HCT116 (cell line): ENCODE data around the gene LTBP1. TPM values are rescaled to one million over a fixed set of nuclear protein-coding genes. Genes with fewer than 3 reads are reported as not detected.

ENCODE experiments used
- ATAC-seq: fragments of 200-7000 bp; cut with Tn5 transposase; 2 replicates; pipeline ENCODE4 v1.9.1; 2020; ENCODE audit warnings: mild to moderate bottlenecking, moderate library complexity
- BruUV-seq: library from RNA; stranded (reverse); fragments of 400-500 nt; replicated peaks from 2 replicates; lab custom pipeline; 2021; lab: Mats Ljungman, UMichigan
- CTCF ChIA-PET: fragments of 300-600 bp; sonication (Branson Sonifier 250); formaldehyde crosslinking; loops from one replicate; lab custom pipeline; 2021; ENCODE audit warnings: antibody characterized with exemption; lab: Charles Lee
- POLR2A ChIA-PET: fragments of 300-600, 350-600 bp; sonication (Branson Sonifier 250); formaldehyde crosslinking; loops from one replicate; lab custom pipeline; 2021; ENCODE audit warnings: antibody characterized with exemption; lab: Charles Lee
- RAD21 ChIA-PET, 2 experiments: fragments of 300-600 bp; sonication (Branson Sonifier 250); formaldehyde crosslinking; loops; one replicate each; lab custom pipeline; 2023; ENCODE audit warnings: low total read pairs in 2 of 2; ENCODE audit not compliant: uncharacterized antibody in 2 of 2, unreplicated experiment in 2 of 2, low non-redundant PET in 1 of 2; lab: Charles Lee
- DNase-seq: peaks from one replicate; pipeline ENCODE4 v3.0.0-alpha.2; 2010; ENCODE audit warnings: low read depth, low spot score
- H2AFZ ChIP-seq: fragments of 200-600 bp; shearing (Covaris generic), sonication (generic); 2 replicates; pipeline ENCODE4 v1.6.1; 2017; ENCODE audit warnings: low read depth, mixed run types, mixed read lengths, antibody characterized with exemption, low read length; ENCODE audit not compliant: poor library complexity, severe bottlenecking
- H3K27ac ChIP-seq: 2 replicates; pipeline ENCODE4 v1.5.1; 2012; ENCODE audit warnings: low read depth, low read length
- H3K27me3 ChIP-seq: fragments of 200-600 bp; sonication (generic); 2 replicates; pipeline ENCODE4 v1.6.1; 2016; ENCODE audit warnings: mixed run types, low read length, mixed read lengths; ENCODE audit not compliant: insufficient read depth
- H3K36me3 ChIP-seq, 2 experiments: fragments of 200-500 bp in 1 of 2; fragments of 200-600 bp in 1 of 2; sonication (Bioruptor generic) in 1 of 2; sonication (generic) in 1 of 2; 2 replicates each; pipeline versions ENCODE4 v1.5.1 to v1.6.1; 2014 to 2016; ENCODE audit warnings: low read length in 2 of 2, inconsistent platforms in 1 of 2, mixed read lengths in 1 of 2, mixed run types in 1 of 2; ENCODE audit not compliant: insufficient read depth in 2 of 2, control insufficient read depth in 1 of 2
- H3K4me1 ChIP-seq, 2 experiments: fragments of 200-600 bp in 1 of 2; sonication (generic) in 1 of 2; 2 replicates each; pipeline versions ENCODE4 v1.5.1 to v1.6.1; 2012 to 2017; ENCODE audit warnings: low read length in 2 of 2, inconsistent platforms in 1 of 2, mild to moderate bottlenecking in 1 of 2, mixed read lengths in 1 of 2, mixed run types in 1 of 2, moderate library complexity in 1 of 2; ENCODE audit not compliant: insufficient read depth in 2 of 2, control insufficient read depth in 1 of 2
- H3K4me2 ChIP-seq: fragments of 200-600 bp; sonication (generic); 2 replicates; pipeline ENCODE4 v1.6.1; 2017; ENCODE audit warnings: mixed run types, low read length, mixed read lengths
- H3K4me3 ChIP-seq, 2 experiments: fragments of 200-600 bp in 1 of 2; sonication (generic) in 1 of 2; replicated peaks in 1 of 2; 2 replicates each; pipeline ENCODE4 v1.5.1; 2011 to 2016; ENCODE audit warnings: low read length in 2 of 2, control low read depth in 1 of 2, low read depth in 1 of 2, mild to moderate bottlenecking in 1 of 2, mixed read lengths in 1 of 2, mixed run types in 1 of 2
- H3K79me2 ChIP-seq: fragments of 200-600 bp; sonication (generic); 2 replicates; pipeline ENCODE4 v1.6.1; 2017; ENCODE audit warnings: mild to moderate bottlenecking, mixed run types, low read length, moderate library complexity, mixed read lengths; ENCODE audit not compliant: insufficient read depth
- H3K9ac ChIP-seq: fragments of 200-600 bp; sonication (generic); 2 replicates; pipeline ENCODE4 v1.6.1; 2016; ENCODE audit warnings: low read length, mixed read lengths
- H3K9me2 ChIP-seq: fragments of 200-600 bp; sonication (generic), shearing (Covaris generic); 2 replicates; pipeline ENCODE4 v1.6.1; 2017; ENCODE audit warnings: mixed run types, mild to moderate bottlenecking, moderate library complexity; ENCODE audit not compliant: insufficient read depth
- H3K9me3 ChIP-seq, 2 experiments: fragments of 200-500 bp in 1 of 2; fragments of 200-600 bp in 1 of 2; sonication (Bioruptor generic) in 1 of 2; sonication (generic) in 1 of 2; 2 replicates each; pipeline ENCODE4 v1.6.1; 2014 to 2017; ENCODE audit warnings: low read length in 2 of 2, mixed read lengths in 2 of 2, inconsistent platforms in 1 of 2, low read depth in 1 of 2, mild to moderate bottlenecking in 1 of 2, mixed run types in 1 of 2, moderate library complexity in 1 of 2; ENCODE audit not compliant: control insufficient read depth in 1 of 2, insufficient read depth in 1 of 2
- H4K20me1 ChIP-seq: fragments of 200-600 bp; sonication (generic), shearing (Covaris generic); 2 replicates; pipeline ENCODE4 v1.6.1; 2017; ENCODE audit warnings: mixed run types, mild to moderate bottlenecking, moderate library complexity; ENCODE audit not compliant: insufficient read depth
- CTCF ChIP-seq, 3 experiments: fragments of 200-600 bp in 1 of 3; sonication (generic) in 1 of 3; IDR thresholded peaks in 2 of 3; conservative IDR thresholded peaks in 1 of 3; 2 replicates each; pipeline ENCODE4 v1.5.1; 2012 to 2017; ENCODE audit warnings: low read depth in 2 of 3, low read length in 2 of 3, antibody characterized with exemption in 1 of 3, borderline replicate concordance in 1 of 3, control low read depth in 1 of 3, mild to moderate bottlenecking in 1 of 3, mixed read lengths in 1 of 3, mixed run types in 1 of 3, moderate library complexity in 1 of 3; ENCODE audit not compliant: insufficient read depth in 1 of 3
- EZH2 ChIP-seq: fragments of 200-600 bp; sonication (generic); IDR thresholded peaks from 2 replicates; pipeline ENCODE4 v1.6.1; 2017; ENCODE audit warnings: antibody characterized with exemption, mixed run types
- EZH2phosphoT487 ChIP-seq: fragments of 200-600 bp; IDR thresholded peaks from 2 replicates; pipeline ENCODE4 v1.6.1; 2018; ENCODE audit warnings: antibody characterized with exemption, borderline replicate concordance
- FOSL1 ChIP-seq: IDR thresholded peaks from 2 replicates; pipeline ENCODE4 v1.6.1; 2012; ENCODE audit warnings: low read depth
- JUND ChIP-seq: IDR thresholded peaks from 2 replicates; pipeline ENCODE4 v1.6.1; 2012
- POLR2A ChIP-seq: IDR thresholded peaks from 2 replicates; pipeline ENCODE4 v1.7.0; 2011; ENCODE audit warnings: borderline replicate concordance; ENCODE audit not compliant: insufficient read depth, insufficient read length; ENCODE audit errors: extremely low read depth
- RAD21 ChIP-seq: IDR thresholded peaks from 2 replicates; pipeline ENCODE4 v1.6.1; 2012; ENCODE audit warnings: low read depth, mild to moderate bottlenecking
- SRF ChIP-seq: IDR thresholded peaks from 2 replicates; pipeline ENCODE4 v1.6.1; 2012; ENCODE audit warnings: low read depth
- ZNF274 ChIP-seq: fragments of 200-500 bp; sonication (Bioruptor generic); IDR thresholded peaks from 2 replicates; pipeline ENCODE4 v1.6.1; 2014; ENCODE audit warnings: mild to moderate bottlenecking, low read depth, low read length, inconsistent platforms
- intact Hi-C: fragments of 100-400 bp; cut with micrococcal nuclease; formaldehyde crosslinking; loops from 2 replicates; pipeline ENCODE4 v1.10.0; 2022
- total RNA-seq: library from RNA; stranded (reverse); gene quantifications from one replicate; pipeline ENCODE4 v1.2.1, GENCODE V29; 2021; ENCODE audit not compliant: unreplicated experiment
- TF ChIP-seq, protein P1 (sequence below): IDR thresholded peaks from 2 replicates; pipeline ENCODE4 v1.6.1; 2012; ENCODE audit warnings: low read depth
- TF ChIP-seq, protein P2 (sequence below): IDR thresholded peaks from 2 replicates; pipeline ENCODE4 v1.6.1; 2012
- TF ChIP-seq, protein P3 (sequence below): IDR thresholded peaks from 2 replicates; pipeline ENCODE4 v1.6.1; 2012

The LTBP1 gene
- total RNA-seq, 1 experiment from 2014 or later = 5.1 TPM

DNA sequence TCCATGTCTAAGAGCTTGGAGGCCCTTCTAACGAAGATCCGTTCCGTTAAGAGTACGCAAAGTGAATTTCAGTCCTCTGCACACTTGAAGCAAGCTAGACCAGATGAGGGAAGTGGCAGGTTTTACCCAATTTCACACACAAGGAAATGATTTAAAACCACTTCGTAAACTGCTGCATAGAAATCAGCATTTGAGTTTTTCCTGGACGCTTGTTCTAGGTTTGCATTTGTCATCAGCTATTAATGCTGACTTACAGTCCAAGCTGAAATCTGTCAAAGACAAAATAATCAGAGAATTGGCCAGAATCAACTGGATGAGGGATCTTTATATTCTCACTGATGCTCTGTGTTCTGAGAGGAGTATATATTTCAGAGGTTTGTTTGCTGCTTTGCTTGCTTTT, 412.1 kb downstream of the LTBP1 start:
- intact Hi-C loops = no loop called here

More for the DNA sequence above, 412.1 kb downstream of the LTBP1 start:
- Histone ChIP-seq H3K36me3 (no peaks in the 10 kb centered on the region), H3K9ac (no peak overlapping the region), H3K79me2 (no peaks in the 10 kb centered on the region), H4K20me1 (no peaks in the 10 kb centered on the region), H3K27me3 (no peaks in the 10 kb centered on the region), H3K27ac (no peak overlapping the region), H3K9me2 (no peaks in the 10 kb centered on the region), H3K9me3 (peaks cover 0 to 7% of the 10 kb centered on the region in 2 experiments; a peak in 1 of 4 replicates), H3K4me1 (no peaks in the 10 kb centered on the region), H3K4me2 (no peak overlapping the region), H3K4me3 (no peak overlapping the region), H2AFZ (no peak overlapping the region)
- no peak for TF ChIP-seq CTCF (IDR thresholded peaks at IDR 0.05 in 2 of 3, conservative IDR thresholded peaks at IDR 0.05 in 1 of 3; ENCODE audit: borderline replicate concordance in 1 of 3, insufficient read depth in 1 of 3, low read depth in 2 of 3, low read length in 2 of 3)
- no peak for TF ChIP-seq JUND
- TF ChIP-seq EZH2 = no peak
- TF ChIP-seq EZH2phosphoT487 = no peak
- TF ChIP-seq FOSL1 = no peak
- TF ChIP-seq SRF = no peak
- TF ChIP-seq, protein P1, sequence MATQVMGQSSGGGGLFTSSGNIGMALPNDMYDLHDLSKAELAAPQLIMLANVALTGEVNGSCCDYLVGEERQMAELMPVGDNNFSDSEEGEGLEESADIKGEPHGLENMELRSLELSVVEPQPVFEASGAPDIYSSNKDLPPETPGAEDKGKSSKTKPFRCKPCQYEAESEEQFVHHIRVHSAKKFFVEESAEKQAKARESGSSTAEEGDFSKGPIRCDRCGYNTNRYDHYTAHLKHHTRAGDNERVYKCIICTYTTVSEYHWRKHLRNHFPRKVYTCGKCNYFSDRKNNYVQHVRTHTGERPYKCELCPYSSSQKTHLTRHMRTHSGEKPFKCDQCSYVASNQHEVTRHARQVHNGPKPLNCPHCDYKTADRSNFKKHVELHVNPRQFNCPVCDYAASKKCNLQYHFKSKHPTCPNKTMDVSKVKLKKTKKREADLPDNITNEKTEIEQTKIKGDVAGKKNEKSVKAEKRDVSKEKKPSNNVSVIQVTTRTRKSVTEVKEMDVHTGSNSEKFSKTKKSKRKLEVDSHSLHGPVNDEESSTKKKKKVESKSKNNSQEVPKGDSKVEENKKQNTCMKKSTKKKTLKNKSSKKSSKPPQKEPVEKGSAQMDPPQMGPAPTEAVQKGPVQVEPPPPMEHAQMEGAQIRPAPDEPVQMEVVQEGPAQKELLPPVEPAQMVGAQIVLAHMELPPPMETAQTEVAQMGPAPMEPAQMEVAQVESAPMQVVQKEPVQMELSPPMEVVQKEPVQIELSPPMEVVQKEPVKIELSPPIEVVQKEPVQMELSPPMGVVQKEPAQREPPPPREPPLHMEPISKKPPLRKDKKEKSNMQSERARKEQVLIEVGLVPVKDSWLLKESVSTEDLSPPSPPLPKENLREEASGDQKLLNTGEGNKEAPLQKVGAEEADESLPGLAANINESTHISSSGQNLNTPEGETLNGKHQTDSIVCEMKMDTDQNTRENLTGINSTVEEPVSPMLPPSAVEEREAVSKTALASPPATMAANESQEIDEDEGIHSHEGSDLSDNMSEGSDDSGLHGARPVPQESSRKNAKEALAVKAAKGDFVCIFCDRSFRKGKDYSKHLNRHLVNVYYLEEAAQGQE = no peak
- TF ChIP-seq, protein P2, sequence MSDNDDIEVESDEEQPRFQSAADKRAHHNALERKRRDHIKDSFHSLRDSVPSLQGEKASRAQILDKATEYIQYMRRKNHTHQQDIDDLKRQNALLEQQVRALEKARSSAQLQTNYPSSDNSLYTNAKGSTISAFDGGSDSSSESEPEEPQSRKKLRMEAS = no peak
- no peak for TF ChIP-seq ZNF274
- TF ChIP-seq, protein P3, sequence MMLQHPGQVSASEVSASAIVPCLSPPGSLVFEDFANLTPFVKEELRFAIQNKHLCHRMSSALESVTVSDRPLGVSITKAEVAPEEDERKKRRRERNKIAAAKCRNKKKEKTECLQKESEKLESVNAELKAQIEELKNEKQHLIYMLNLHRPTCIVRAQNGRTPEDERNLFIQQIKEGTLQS = no peak
- no peak for TF ChIP-seq POLR2A
- no peak for TF ChIP-seq RAD21
- CTCF ChIA-PET = interaction anchor here (0.7 to 1.1 kb wide), 3 partner anchors 14 to 225 kb away, joined by 3 to 5 read pairs (median 3); no protein-coding TSS in a partner anchor
- DNase-seq (no peak), ATAC-seq (no peak)
- POLR2A ChIA-PET = no interaction called here
- no TSS peak for BruUV-seq
- RAD21 ChIA-PET = no interaction called here
